Measurements from ENCODE around the gene OSTF1. TPM values are rescaled to one million over a fixed set of nuclear protein-coding genes. Genes with fewer than 3 reads are reported as not detected.

OSTF1 gene
- total RNA-seq, 2 donors from 2014 or later: 57.4 to 85.7 TPM

- Histone ChIP-seq H3K9me3 (no peaks in the 10 kb centered on the region), H3K27me3 (no peaks in the 10 kb centered on the region), H3K4me3 (no peak overlapping the region), H3K9ac (ENCODE audit: low read depth in 2 of 2, low read length in 2 of 2) (no peak overlapping the region), H3K4me1 (peaks cover 15% of the 10 kb centered on the region), H3K27ac (no peak overlapping the region), H3K36me3 (no peaks in the 10 kb centered on the region)
- no peak for TF ChIP-seq CTCF (IDR thresholded peaks at IDR 0.05)
- intact Hi-C loops (cut with DNase I): no loop called here
- no peak for DNase-seq
Measured at GRCh38 chr9:75085640-75086039, 2.7 kb upstream of the OSTF1 start.

GRCh38 chr9:75086541-75087288, 1.6 kb upstream of the OSTF1 start:
- H3K36me3 ChIP-seq: no peaks in the 10 kb centered on the region
- intact Hi-C loops (cut with DNase I): no loop called here
- peak overlapping the region; percentile 33 to 98 for H3K9ac ChIP-seq (ENCODE audit: low read depth in 2 of 2, low read length in 2 of 2)
- peak; percentile 58 for DNase-seq
- no peaks in the 10 kb centered on the region for H3K27me3 ChIP-seq
- no peak for TF ChIP-seq CTCF (IDR thresholded peaks at IDR 0.05)
- H3K9me3 ChIP-seq: no peaks in the 10 kb centered on the region
- H3K4me3 ChIP-seq: peak overlapping the region; percentile 91
- H3K4me1 ChIP-seq: peaks cover 15% of the 10 kb centered on the region
- H3K27ac ChIP-seq: peak overlapping the region; percentile 99

GRCh38 chr9:75087289-75087823, 958 bp upstream of the OSTF1 start:
- no peaks in the 10 kb centered on the region for H3K27me3 ChIP-seq
- DNase-seq: peak; percentile 56
- no peak for TF ChIP-seq CTCF (IDR thresholded peaks at IDR 0.05)

GRCh38 chr9:75088646-75089372, 495 bp downstream of the OSTF1 start:
- H3K4me1 ChIP-seq: peaks cover 12% of the 10 kb centered on the region
- intact Hi-C loops (cut with DNase I): no loop called here

More at GRCh38 chr9:75087289-75087823, 958 bp upstream of the OSTF1 start:
- peak overlapping the region; percentile 99 for H3K27ac ChIP-seq
- H3K9ac ChIP-seq (ENCODE audit: low read depth in 2 of 2, low read length in 2 of 2): peak overlapping the region; percentile 95 to 98
- no peaks in the 10 kb centered on the region for H3K9me3 ChIP-seq
- H3K36me3 ChIP-seq: no peaks in the 10 kb centered on the region
- peaks cover 15% of the 10 kb centered on the region for H3K4me1 ChIP-seq
- intact Hi-C loops (cut with DNase I): no loop called here
- peak overlapping the region; percentile 91 for H3K4me3 ChIP-seq

More at GRCh38 chr9:75088646-75089372, 495 bp downstream of the OSTF1 start:
- TF ChIP-seq CTCF (IDR thresholded peaks at IDR 0.05): peak; percentile 9
- peak; percentile 73 for DNase-seq
- peak overlapping the region; percentile 86 to 88 for H3K9ac ChIP-seq (ENCODE audit: low read depth in 2 of 2, low read length in 2 of 2)
- peak overlapping the region; percentile 99 for H3K27ac ChIP-seq
- H3K27me3 ChIP-seq: no peaks in the 10 kb centered on the region
- no peaks in the 10 kb centered on the region for H3K9me3 ChIP-seq
- H3K4me3 ChIP-seq: peak overlapping the region; percentile 91
- H3K36me3 ChIP-seq: no peaks in the 10 kb centered on the region

Measured in colonic mucosa (tissue), 4 donors.